HepG2 (cell line): ENCODE data around the gene PNKD. TPM values are rescaled to one million over a fixed set of nuclear protein-coding genes. Genes with fewer than 3 reads are reported as not detected.

ENCODE experiments used
- ELF3 ChIP-seq: IDR thresholded peaks from 2 replicates; pipeline ENCODE4 v1.6.1; 2016; ENCODE audit warnings: missing genetic modification reagents, missing compliant biosample characterization
- FOSL2 ChIP-seq: sonication (generic); formaldehyde crosslinking; IDR thresholded peaks from 2 replicates; pipeline ENCODE4 v1.4.0; 2020; ENCODE audit warnings: missing genetic modification reagents
- GABPA ChIP-seq, 2 experiments: IDR thresholded peaks; 2 replicates each; pipeline ENCODE4 v1.6.1; 2011 to 2016; ENCODE audit warnings: low read depth in 2 of 2, low read length in 1 of 2, missing biosample characterization in 1 of 2, missing genetic modification characterization in 1 of 2
- HHEX ChIP-seq: IDR thresholded peaks from 2 replicates; pipeline ENCODE4 v1.6.1; 2016; ENCODE audit warnings: control low read depth
- KDM2A ChIP-seq: sonication (generic); formaldehyde crosslinking; IDR thresholded peaks from 2 replicates; pipeline ENCODE4 v1.4.0; 2020; ENCODE audit warnings: low read depth, missing genetic modification reagents, borderline replicate concordance
- MAFG ChIP-seq: sonication (generic); formaldehyde crosslinking; IDR thresholded peaks from 2 replicates; pipeline ENCODE4 v1.5.1; 2020; ENCODE audit warnings: mild to moderate bottlenecking, missing genetic modification reagents
- ZNF337 ChIP-seq: sonication (generic); formaldehyde crosslinking; IDR thresholded peaks from 2 replicates; pipeline ENCODE4 v1.5.1; 2020; ENCODE audit warnings: missing genetic modification reagents, low read depth, mild to moderate bottlenecking, borderline replicate concordance
- ZNF619 ChIP-seq: sonication (generic); formaldehyde crosslinking; IDR thresholded peaks from 2 replicates; pipeline ENCODE4 v1.4.0; 2020; ENCODE audit warnings: mild to moderate bottlenecking, missing genetic modification reagents
- polyA plus RNA-seq, 8 experiments: library from polyadenylated mRNA; depleted of rRNA in 3 of 8; stranded (reverse) in 7 of 8; unstranded in 1 of 8; fragments of >200 nt; fragmentation: Illumina TruSeq in 4 of 8; extraction: Trizol in 4 of 8; gene quantifications; 2 replicates each; pipeline versions ENCODE4 v1.2.1 to v1.2.3, GENCODE V29; 2011 to 2016; ENCODE audit warnings: low read depth in 4 of 8, missing spikeins in 1 of 8, mixed read lengths in 1 of 8; ENCODE audit not compliant: insufficient read depth in 1 of 8
- total RNA-seq, 5 experiments: library from RNA; depleted of rRNA; stranded (reverse); fragments of >200 nt; fragmentation: Illumina TruSeq; extraction: Trizol; gene quantifications; 2 replicates each; pipeline ENCODE4 v1.2.3, GENCODE V29; 2016; ENCODE audit warnings: low read depth in 1 of 5
- TF ChIP-seq, protein P1 (sequence below): sonication (generic); formaldehyde crosslinking; IDR thresholded peaks from 2 replicates; pipeline ENCODE4 v1.5.0; 2020; ENCODE audit warnings: mild to moderate bottlenecking, missing genetic modification reagents
- TF ChIP-seq, protein P2 (sequence below): sonication (generic); formaldehyde crosslinking; IDR thresholded peaks from 2 replicates; pipeline ENCODE4 v1.4.0; 2020; ENCODE audit warnings: missing genetic modification reagents, borderline replicate concordance

The PNKD gene
- total and polyA plus RNA-seq, 2 of the 13 experiments (the other 11 are each of a cell fraction or from before 2014, with no cell fraction given) = 55.9 to 80.4 TPM

DNA sequence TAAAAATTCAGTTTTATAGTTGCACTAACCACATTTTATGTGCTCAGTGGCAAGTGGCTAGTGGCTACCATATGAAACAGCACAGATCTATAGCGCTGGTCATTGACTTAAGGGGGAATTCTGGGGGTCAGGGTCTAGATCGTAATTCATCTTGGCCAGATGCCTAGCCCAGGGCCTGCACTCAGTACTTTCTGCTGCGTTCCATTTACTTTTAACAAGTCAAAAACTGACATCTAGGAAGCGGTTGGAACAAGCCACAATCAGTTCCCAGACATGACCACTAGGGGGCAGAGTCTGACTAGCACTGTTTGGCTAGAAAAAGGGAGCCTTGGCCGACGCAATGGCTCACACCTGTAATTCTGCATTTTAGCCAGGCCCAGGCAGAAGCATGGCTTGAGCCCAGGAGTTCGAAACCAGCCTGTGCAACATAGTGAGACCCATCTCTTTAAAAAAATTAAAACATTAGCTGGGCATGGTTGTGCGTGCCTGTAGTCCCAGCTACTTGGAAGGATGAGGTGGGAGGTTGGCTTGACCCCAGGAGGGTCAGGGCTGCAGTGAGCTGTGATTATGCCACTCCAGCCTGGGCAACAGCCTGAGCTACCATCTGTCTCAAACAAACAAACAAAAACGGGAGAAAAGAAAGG lies 31.0 kb downstream of the PNKD start (continued):
- TF ChIP-seq, protein P1, sequence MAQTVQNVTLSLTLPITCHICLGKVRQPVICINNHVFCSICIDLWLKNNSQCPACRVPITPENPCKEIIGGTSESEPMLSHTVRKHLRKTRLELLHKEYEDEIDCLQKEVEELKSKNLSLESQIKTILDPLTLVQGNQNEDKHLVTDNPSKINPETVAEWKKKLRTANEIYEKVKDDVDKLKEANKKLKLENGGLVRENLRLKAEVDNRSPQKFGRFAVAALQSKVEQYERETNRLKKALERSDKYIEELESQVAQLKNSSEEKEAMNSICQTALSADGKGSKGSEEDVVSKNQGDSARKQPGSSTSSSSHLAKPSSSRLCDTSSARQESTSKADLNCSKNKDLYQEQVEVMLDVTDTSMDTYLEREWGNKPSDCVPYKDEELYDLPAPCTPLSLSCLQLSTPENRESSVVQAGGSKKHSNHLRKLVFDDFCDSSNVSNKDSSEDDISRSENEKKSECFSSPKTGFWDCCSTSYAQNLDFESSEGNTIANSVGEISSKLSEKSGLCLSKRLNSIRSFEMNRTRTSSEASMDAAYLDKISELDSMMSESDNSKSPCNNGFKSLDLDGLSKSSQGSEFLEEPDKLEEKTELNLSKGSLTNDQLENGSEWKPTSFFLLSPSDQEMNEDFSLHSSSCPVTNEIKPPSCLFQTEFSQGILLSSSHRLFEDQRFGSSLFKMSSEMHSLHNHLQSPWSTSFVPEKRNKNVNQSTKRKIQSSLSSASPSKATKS (CRISPR knock-in tag) = 0 out of 2 replicates have a peak, but pooled peaks have one; percentile 69
- TF ChIP-seq ZNF619 (peak; percentile 87), ELF3 (CRISPR knock-in tag) (peak; percentile 68), HHEX (CRISPR knock-in tag) (no peak), MAFG (CRISPR knock-in tag) (no peak), GABPA (IDR thresholded peaks at IDR 0.05; ENCODE audit: low read depth, low read length) (no peak), GABPA (CRISPR knock-in tag; IDR thresholded peaks at IDR 0.05; ENCODE audit: low read depth) (0 out of 2 replicates have a peak, but pooled peaks have one; percentile 35), KDM2A (CRISPR knock-in tag) (peak; percentile 74), ZNF337 (0 out of 2 replicates have a peak, but pooled peaks have one; percentile 53), FOSL2 (CRISPR knock-in tag) (peak; percentile 58)
- TF ChIP-seq, protein P2, sequence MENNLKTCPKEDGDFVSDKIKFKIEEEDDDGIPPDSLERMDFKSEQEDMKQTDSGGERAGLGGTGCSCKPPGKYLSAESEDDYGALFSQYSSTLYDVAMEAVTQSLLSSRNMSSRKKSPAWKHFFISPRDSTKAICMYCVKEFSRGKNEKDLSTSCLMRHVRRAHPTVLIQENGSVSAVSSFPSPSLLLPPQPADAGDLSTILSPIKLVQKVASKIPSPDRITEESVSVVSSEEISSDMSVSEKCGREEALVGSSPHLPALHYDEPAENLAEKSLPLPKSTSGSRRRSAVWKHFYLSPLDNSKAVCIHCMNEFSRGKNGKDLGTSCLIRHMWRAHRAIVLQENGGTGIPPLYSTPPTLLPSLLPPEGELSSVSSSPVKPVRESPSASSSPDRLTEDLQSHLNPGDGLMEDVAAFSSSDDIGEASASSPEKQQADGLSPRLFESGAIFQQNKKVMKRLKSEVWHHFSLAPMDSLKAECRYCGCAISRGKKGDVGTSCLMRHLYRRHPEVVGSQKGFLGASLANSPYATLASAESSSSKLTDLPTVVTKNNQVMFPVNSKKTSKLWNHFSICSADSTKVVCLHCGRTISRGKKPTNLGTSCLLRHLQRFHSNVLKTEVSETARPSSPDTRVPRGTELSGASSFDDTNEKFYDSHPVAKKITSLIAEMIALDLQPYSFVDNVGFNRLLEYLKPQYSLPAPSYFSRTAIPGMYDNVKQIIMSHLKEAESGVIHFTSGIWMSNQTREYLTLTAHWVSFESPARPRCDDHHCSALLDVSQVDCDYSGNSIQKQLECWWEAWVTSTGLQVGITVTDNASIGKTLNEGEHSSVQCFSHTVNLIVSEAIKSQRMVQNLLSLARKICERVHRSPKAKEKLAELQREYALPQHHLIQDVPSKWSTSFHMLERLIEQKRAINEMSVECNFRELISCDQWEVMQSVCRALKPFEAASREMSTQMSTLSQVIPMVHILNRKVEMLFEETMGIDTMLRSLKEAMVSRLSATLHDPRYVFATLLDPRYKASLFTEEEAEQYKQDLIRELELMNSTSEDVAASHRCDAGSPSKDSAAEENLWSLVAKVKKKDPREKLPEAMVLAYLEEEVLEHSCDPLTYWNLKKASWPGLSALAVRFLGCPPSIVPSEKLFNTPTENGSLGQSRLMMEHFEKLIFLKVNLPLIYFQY (CRISPR knock-in tag) = no peak
